GM21786 (cell line): ENCODE measurements around the gene DCD.

Experiments used
- ATAC-seq: cut with Tn5 transposase; IDR thresholded peaks from one replicate; pipeline ENCODE4 v1.9.1; 2021; ENCODE audit not compliant: unreplicated experiment

Gene DCD, protein sequence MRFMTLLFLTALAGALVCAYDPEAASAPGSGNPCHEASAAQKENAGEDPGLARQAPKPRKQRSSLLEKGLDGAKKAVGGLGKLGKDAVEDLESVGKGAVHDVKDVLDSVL

DNA sequence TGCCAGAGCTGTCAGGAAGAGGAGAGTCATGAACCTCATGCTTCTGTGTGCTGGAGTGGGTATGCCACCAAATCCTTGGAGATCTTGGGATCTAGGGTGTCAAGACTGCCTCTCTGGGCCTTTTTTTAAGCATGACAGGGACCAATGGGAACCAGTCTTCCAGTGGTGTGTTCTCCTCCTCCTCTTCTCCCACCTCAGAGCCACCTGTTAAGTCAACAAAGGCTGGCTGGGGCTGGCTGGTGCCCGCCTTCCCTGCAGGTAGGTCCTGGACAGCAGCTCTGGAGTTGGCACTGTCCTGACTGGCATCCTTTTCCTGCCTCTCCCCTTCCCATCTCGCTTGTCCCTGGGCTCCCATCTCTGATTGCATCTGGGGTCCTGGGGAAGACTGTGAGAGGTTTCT, at the start of gene DCD:
Gene DCD, minus strand, starts transcription at position 101 of the 400 bp plus-strand sequence. Its CDS starts 62 bp downstream, at position 39.
- ATAC-seq, result no peak

DNA sequence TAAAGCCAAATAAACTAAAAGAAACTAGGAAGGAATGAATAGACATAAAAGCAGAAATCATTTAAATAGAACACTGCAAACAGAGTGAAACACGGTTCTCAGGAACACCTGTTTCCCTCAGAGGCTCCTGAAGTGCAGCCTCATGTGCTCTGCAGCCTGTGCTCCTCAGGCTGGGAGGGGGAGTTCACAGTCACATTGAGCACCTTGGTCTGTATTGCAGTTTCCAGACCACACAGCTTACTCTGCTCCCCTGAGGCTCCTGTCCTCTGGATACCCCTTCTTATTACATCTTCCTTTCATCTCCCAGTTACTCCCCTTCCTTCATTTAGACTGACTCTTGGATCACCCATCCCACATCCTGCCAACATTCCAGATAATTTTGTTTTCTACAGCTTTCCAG, 49.7 kb upstream of the DCD start:
- ATAC-seq, result no peak

DNA sequence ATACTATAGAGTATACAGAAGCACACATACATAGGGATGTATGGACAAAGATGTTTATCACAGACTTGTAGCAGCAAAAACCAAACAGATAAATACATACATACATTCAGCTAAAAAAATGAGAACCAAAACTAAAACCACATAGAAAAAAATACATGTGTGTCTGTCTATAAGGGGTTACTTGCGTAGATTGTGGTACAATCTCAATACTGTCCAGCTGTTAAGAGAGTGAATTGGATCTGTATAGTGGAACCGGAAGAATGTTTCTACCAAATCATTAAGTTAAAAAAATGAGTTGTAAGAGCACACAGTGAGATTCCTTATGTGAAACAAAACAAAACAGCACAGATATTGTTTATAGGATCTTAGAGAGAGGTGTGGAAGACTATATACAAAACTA, 44.2 kb upstream of the DCD start:
- no peak for ATAC-seq

DNA sequence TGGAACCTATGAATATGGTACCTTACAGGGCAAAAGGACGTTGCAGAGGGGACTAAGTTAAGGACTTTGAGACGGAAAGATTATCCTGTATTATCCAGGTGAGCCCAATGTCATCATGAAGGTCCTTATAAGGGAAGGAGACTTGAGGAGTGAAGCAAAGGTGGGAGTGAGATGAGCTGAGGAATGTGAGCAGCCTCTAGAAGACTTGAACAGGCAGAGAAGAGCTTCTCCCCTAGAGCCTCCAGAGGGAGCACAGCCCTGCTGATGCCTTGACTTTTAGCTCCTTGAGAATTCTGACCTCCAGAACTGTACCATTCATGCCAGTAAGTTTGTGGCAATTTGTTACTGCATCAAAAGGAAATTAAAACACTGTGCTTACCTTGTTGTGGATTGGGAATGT, 41.8 kb upstream of the DCD start:
- no peak for ATAC-seq

DNA sequence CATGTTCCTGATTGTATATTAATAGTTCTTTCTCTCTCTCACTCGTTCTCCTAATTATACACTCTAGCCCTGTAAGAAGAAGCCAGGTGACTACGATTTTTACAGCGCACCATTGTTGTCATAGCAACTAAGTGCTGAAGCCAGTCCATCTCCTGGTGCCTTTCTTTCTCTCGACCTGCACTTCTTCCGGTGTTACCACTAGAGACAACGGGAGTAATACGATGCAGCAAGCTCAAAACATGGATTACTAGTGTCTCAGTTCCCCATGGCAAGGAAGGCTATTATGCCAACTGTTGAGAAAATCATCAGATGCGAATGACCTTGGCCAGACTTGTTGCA, 40.8 kb upstream of the DCD start:
- no peak for ATAC-seq

DNA sequence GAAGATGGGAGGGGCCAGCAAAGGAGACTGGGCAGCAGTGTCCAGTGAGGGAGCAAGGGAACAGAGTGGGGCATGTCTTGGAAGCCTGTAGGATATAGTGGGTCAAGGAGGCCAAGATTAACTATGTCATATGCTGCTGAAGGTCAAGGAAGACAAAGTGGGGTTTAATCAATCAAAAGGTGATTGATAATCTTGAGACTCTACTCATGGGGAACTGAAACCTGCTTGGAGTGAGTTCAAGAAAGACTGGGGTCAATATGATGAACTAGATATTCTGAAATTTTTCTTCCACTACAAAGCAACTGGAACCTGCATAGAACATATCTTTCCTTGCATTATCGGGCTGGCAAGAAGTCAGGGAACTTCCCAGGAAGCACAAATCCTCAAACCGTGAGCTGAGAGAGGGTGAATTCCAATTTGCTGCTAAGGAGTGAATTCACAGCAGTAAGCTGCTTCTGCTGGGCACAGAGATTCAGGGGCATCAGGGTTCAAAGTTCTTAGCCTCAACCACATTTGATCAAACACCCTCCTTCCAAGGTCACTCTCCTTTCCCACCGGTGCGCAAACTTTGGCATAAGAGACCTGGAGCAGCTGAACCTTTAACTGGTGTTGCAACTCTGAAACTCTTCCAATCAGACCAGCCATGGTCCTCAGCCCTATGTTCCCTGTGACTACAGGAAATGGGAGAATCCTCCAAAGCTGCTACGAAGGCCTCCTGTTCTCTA, 40.3 kb upstream of the DCD start:
- ATAC-seq, result no peak

DNA sequence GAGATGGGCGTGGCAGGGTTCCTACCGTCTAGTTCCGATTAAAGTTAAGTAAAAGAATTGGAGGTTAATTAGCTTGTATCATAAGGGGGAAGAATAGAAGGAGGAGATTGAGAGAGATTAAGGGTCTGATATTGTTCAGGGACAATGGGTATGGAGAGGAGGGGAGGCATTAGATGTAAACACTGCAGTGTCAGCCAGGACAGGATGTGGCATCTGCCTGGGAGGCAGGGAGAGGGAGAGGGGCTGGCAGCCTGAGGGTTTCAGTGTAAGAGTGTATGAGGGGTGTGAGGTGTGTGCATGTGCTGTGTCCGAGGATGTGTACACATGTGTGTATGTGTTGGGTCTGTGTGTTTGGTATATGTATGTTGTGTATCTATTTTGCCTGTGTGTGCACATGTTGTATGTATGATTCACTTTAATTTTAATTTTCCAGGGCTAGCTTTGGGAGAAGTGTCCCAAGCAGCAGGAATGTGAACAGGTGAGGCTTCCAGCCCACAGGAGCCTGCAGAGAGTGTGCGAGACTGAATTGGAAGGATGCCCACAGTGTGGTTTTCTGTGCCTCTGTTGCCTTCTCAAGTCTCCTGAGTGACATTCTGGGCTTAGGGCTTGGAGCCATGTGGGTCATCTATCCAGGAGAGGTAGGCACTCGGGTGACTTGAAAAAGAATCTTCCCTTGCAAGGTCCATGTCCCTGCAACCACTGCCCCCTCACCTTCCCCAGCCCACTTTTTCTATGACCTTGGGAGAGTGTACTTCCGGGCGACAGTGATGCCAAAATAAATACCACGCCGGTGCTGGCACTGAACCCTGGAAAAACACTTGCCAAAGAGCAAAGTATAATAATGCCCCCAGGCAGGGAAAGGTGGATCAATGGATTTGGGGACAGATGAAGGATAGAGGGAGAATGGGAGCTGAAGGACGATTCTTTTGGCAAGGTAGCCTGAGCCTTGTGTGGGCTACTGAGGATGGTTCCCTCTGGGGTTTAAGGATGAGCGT, 36.8 kb upstream of the DCD start:
- no peak for ATAC-seq

DNA sequence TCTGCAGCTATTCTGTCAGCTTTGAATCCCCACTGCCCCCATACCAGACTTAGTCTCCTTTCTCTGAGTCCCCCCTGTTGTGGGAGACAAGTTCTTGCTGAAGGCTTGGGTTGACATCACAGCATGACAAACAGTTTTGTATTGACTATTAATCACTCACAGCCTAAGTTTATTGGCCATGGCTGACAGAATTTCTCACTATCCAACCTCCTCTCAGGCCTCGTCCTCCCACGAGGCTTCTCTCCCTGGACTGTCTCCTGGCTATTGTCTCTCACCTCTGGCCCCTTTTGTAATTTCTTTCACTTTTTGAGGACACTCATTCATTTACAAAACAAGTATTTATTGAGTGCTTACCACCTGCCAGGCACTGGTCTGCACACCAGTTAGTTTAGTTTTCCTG, 35.2 kb upstream of the DCD start:
- no peak for ATAC-seq

DNA sequence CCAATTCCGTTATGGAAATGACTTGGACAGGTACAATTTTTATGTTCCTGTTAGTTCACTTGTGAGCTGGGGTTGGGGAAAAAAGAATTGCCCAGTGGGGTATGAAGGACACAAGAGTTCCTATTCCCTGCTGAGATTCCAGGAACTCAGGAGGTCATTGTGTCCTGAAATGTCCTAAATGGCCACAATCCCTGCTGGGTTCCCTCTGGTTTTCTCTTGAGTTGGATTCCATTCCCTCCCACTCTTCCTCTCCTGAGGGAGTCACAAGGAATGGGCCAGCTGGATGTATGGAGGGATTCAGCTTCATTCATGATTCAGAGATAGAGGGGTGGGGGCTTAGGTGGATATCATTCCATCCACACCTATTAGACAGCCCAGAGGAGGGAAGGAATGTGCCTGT, 34.5 kb upstream of the DCD start:
- ATAC-seq, result no peak

DNA sequence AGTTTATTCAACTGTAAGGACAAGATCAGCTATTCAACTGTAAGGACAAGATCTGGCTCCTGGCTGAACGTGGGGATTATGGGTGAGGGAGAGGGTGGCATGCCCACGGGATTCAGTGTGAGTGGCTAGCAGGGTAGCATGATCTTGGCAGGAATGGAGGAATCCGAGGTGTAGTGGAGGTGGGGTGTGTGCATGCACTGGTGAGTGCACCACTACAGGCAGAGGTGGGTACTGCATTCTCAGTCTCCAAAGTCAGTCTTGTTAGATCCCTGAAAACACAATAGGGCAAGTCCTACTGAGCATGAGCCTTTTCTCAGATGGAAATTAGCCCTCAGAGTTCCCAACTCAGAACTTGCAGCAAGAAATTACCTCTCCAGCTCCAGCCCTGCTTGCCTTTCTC, 32.2 kb upstream of the DCD start:
- ATAC-seq, result peak; percentile 64

DNA sequence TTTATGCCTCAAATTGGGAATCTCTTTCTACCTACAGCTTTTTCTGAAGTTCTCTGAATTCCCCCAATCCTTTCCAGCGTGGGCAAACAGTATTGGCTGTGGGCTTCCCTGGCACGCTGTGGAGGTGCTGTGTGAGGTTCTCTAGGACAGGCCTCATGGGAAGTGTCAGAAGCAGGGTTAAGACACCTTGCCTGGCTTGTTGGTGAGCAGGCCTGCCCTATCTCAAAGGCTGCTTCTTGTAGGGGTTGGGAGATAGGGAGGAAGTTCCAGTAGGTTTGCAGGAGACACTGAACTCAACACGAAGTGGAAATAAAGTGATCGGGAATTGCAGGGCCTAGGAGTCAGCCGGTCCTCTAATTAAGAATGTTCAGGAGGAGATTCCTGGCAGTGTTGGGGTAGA, 30.0 kb upstream of the DCD start:
- ATAC-seq, result no peak

DNA sequence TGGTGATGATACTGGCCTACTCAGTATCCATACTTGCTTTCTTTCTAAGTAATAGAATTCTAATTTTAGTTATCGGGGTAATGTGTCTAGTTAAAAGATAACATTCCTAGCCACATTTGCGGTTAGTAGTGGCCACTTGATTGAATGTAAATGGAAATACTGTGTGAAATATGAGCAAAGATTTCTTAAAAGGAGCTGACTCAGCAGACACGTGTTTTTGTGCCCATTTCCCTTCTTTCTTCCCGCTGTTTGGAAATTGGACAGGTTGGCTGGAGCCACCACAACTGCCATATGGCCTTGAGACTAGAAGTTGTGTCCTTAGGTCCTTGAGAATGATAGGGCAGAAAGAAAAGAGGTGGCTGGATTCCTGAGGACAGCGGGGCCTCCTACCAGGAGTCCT, 19.8 kb upstream of the DCD start:
- no peak for ATAC-seq

DNA sequence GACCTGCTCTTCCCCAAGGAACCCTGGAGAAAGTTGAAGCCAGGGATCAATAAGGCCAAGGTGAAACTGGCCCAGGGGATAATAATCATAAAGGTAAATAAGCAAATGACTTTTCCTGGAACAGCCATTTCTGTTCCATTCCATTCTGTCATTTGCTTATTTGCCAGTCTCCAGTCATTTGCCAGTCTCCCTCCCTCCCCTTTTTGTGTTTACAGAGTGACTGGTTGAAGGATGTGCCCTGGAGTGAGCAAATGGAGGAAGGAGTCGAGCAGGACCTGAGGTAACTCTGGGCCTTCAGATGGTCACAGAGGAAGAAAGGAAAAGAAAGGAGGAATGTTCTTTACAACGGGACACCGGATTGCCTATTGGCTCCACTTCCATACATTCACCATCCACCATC, 17.8 kb upstream of the DCD start:
- ATAC-seq, result no peak

DNA sequence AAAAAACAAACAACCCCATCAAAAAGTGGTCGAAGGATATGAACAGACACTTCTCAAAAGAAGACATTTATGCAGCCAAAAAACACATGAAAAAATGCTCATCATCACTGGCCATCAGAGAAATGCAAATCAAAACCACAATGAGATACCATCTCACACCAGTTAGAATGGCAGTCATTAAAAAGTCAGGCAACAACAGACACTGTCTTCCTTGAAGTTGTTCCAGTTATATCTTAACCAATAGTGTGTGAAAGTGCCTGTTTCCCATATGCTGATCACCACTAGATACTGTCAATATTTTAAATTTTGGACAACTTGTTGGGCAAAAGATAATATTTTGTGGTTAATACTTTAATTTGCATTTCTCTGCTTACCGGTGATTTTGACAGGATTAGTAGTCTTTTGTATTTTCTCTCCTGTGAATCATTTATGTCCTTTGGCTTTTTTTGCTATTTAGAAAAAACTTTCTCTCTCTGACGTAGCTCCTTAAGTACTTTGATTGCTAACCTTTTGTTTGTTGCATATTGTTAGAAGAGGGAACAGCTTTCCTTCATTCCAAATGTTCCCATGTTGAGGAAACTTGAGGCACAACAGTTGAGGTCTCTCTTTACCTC, 17.0 kb upstream of the DCD start:
- peak; percentile 45 for ATAC-seq

DNA sequence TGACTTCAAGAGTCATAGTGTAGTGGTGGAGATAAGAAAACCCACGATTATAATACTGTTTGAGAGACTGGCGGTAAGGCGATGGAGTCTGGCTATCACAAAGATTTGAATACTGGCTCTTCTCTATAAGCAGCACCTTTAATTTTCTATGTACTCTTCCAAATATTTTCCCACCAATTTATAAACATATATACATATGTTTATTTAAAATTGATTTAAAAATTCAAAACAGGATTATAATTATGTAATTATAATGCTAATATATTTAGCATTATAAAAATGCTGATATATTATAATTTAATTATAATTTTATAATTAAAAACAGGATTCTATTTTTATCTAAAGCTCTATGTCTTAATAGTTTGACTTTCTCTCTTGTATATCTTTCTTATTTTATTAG, 15.4 kb upstream of the DCD start:
- no peak for ATAC-seq

DNA sequence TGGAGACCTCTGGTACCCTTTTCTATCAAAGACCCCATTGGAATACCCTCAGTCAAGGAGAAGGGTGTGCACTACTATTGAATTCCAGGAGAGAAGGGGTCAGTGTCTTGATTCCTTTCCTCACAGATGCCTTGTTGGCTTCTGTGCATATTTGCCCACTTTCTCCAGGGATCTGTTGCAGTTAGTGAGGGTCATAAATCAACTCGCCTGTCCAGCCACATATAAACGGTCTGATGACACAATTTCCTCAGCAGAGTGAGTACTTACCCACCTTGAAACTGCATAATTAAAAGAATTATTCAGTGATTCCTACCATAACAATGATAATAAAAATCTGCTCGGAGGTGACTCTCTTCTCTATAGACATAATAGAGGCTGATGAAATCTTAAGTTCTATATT, 13.9 kb upstream of the DCD start:
- no peak for ATAC-seq

DNA sequence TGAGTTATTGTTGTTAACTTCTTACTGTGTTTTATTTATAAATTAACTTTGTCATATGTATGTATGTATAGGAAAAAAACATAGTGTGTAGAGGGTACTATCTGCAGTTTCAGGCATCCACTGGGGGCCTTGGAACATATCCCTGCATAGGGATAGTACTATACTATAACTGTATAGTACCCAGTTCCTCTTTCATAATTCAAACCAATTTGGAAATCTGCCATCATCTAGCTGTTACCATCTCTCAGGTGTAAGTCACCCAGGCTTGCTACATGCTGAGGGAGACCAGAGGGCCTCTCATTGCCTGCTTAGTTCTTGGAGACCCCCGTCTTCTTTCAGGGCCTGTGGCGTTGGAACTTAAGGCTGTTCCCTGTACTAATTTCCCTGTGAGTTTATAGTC, 12.9 kb upstream of the DCD start:
- peak; percentile 67 for ATAC-seq

DNA sequence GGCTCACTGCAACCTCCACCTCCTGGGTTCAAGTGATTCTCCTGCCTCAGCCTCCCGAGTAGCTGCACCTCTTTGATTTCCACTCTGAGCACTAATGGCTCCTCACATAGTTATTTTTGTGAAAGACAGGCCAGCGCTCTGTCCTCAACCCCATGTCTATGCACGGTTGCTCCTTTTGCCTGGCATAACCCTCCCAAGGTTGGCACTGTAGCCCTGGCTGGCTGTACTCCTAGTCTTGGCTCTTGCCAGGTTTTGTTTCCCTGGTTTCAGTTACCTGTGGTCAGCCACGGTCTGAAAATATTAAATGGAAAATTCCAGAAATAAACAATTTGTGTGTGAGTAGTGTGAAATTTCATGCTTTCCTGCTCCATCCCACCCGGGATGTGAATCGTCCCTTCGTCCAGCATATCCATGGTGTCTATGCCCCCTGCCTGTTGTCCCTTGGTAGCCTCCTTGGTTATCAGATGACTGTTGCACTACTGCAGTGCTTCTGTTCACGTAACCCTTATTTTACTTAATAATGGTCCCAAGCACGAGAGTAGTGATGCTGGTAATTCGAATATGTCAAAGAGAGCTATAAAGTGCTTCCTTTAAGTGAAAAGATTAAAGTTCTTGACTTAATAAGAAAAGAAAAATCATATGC, 12.3 kb upstream of the DCD start:
- no peak for ATAC-seq

DNA sequence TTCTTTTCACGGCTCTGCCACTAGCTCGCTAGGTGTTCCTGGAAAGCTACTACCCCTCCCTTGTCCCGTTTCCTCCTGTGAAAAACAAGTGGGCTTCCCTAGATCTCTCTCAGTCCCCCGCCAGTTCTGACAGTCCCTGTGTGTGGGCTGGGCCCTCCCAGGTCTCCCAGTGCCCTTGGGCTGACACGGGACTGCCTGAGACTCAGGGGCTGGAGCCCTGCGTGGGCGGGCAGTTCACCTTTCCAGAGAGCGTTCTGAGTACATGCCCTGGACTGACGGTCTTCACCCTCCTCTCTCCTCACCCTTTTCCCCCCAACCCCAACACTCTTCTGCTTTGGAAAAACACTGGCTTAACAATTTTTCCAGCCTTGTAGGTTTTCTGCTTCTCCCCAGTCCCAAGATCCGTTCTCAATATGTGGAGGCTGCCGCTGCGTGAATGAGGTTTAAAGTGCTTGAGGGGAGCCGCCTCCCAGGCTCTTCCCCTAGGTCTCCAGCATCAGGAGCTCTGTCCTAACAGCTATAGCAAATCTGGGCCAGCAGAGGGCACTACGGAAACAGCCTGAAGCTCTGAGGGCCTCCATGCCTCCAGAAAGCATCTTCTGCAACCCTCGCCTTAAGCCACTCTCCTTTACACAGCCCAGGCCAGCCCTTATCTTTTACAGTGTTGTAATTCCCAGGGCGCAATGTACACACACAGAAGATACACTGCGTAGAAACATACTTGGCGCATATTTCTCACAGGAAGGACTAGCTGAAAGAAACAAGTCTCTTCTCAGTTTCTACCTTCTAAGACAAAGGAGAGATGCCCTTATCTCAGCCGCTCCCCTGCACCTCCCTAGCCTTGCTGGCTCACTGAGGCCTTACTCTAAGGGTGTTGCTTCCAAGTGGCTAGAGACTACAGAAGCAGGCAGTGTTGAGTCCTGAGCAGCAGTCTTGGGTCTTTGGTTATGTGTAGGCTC, 10.4 kb upstream of the DCD start:
- ATAC-seq, result peak; percentile 52

DNA sequence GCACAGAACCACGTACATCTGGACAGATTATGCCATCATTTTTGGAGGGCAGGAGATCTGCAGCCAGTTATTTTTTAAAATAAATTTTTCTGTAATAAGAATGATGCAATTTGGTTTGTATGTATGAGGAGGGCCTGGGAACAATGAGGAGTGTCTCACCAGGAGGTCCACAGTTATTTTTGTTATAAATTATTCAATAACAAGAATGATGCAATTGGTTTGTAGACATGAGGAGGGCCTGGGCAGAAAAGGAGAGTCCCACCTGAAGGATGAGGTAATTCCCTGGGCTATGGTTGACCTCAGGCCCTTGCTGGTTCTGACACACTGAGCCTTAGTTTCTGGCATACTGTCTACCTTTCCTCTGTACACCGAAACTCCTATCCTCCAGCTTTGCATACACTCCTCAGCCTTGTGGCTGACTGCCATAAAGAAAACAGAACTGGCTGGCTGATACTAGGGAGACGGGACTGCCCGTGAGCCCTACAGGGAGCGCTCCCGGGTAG, 9.0 kb upstream of the DCD start:
- ATAC-seq, result no peak
